Activated naive CD8-positive, alpha-beta T cell treated with anti-CD3 and anti-CD28 coated beads, Interleukin-2, amount 50 U/mL, for 24 hours (primary cell): ENCODE measurements around the gene MTM1.
A peak's percentile ranks its signal among the peaks of the same experiment; 100 is the strongest.

Experiments used
- ATAC-seq: fragments of 150-1000 bp; cut with Tn5 transposase; one replicate; pipeline ENCODE4 v1.10.0; 2021
- DNase-seq: peaks from one replicate; pipeline ENCODE4 v3.0.0; 2021
- H3K27ac Mint-ChIP-seq: one replicate; pipeline ENCODE4 v1.8.0; 2021; ENCODE audit warnings: mild to moderate bottlenecking, mixed read lengths
- H3K27me3 Mint-ChIP-seq: one replicate; pipeline ENCODE4 v1.8.0; 2021; ENCODE audit warnings: mixed read lengths
- H3K36me3 Mint-ChIP-seq: one replicate; pipeline ENCODE4 v1.8.0; 2021; ENCODE audit warnings: low read depth, mixed read lengths
- H3K4me1 Mint-ChIP-seq: one replicate; pipeline ENCODE4 v1.8.0; 2021; ENCODE audit warnings: mixed read lengths
- H3K4me3 Mint-ChIP-seq: one replicate; pipeline ENCODE4 v1.8.0; 2021; ENCODE audit warnings: mild to moderate bottlenecking, moderate library complexity, mixed read lengths
- H3K9me3 Mint-ChIP-seq: one replicate; pipeline ENCODE4 v1.8.0; 2021; ENCODE audit warnings: mixed read lengths

Gene MTM1

DNA sequence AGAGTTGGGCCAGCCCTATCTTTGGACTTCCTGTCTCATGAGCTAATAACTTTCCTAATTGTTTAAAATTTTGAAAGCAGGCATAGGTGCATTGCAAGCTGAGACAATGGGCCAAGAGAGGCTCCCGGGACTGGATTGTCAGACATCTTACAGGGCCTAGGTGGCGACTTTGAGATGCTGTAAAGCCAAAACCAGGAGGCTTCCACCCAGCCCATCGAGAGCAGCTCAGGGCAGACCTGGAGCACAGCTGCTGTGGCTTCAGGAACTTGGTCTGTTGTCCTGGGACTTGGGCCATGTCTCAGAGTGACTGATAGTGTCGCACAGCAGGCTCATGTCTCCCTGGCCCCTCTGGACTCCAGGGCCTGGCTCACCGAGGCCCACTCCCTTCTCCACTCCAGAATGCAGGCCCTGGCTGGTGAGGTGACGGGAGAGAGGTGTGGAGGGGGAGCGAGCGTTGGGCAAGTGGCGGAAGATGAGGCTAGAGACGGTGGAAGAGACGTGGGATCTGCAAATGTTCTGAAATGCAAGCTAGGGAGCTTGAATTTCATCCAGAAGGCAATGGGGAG lies 24.1 kb upstream of the MTM1 start:
- H3K27ac Mint-ChIP-seq: no peak overlapping the region
- DNase-seq: no peak
- no peak overlapping the region for H3K4me3 Mint-ChIP-seq
- no peak for ATAC-seq
- no peaks in the 10 kb centered on the region for H3K27me3 Mint-ChIP-seq
- H3K36me3 Mint-ChIP-seq: no peaks in the 10 kb centered on the region
- H3K9me3 Mint-ChIP-seq: no peaks in the 10 kb centered on the region
- H3K4me1 Mint-ChIP-seq: peaks cover 30% of the 10 kb centered on the region

DNA sequence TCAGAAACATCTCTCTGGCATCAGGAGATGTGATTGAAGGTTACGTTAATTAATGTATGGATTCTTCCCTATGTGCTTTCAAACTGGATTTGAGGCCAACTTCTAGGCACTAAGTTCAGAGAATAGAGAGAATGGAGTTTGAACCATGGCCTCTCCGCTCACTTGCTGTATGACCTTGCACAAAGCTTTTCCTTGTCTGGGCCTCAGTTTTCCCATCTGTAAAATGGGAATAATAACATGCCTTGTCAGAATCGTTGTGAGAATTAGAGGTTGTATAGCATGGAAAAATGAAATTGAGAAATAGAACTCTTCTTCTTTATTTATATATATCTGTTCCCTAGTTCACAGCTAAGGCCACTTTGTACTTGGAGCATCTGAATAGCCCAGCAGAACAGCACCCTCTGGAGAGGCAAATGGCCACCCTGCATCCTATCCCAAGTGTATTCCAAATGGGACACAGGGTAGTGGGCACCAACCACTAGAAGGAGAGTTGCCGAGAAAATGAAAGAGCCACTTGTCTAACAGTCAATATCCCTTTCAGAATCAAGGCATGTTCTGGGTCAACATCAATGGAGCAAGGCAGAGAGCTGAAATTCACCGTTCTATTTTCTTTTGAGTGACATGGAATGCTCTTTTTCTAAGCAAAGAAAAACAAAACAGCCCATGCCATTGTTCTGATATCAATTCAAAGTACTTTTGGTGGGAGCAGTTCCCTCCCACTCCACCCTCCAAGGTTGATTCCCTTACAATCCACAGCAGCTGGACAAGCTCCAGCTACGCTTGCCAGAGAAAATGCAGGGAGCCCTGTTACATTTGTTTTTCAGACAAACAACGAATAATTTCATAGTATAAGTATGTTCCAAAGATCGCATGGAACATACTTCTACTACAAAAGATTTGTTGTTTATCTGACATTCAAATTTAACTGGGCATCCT lies 23.3 kb upstream of the MTM1 start:
- Mint-ChIP-seq H3K27ac (no peak overlapping the region), H3K4me3 (no peak overlapping the region), H3K9me3 (no peaks in the 10 kb centered on the region), H3K4me1 (peaks cover 30% of the 10 kb centered on the region), H3K36me3 (no peaks in the 10 kb centered on the region), H3K27me3 (no peaks in the 10 kb centered on the region)
- DNase-seq (no peak), ATAC-seq (no peak)

DNA sequence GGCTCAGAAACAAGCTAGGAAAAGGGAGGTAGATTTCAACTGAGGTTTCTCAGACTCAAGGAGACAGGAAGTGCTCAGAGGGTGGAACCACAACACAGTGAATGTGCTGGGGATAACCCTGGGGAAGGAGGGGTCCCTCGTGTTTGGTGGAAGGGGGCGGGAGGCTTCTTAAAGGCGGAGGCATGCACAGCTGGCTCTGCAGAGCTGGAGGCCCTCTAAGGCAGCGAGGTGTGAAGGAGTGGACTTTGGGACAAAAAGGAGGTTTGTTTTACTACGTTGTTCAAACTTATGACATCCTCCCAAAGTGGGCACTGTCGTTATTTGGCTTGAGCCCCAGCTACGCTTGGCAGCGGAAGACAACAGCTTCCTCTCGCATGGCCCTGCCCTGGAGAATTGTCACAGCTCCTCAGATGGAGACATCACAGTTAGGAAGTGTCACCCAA lies 21.7 kb upstream of the MTM1 start:
- no peaks in the 10 kb centered on the region for H3K9me3 Mint-ChIP-seq
- ATAC-seq: no peak
- peak overlapping the region; percentile 70 for H3K27ac Mint-ChIP-seq
- H3K4me3 Mint-ChIP-seq: peak overlapping the region; percentile 52
- DNase-seq: peak; percentile 19
- no peaks in the 10 kb centered on the region for H3K27me3 Mint-ChIP-seq
- H3K4me1 Mint-ChIP-seq: peaks cover 30% of the 10 kb centered on the region
- H3K36me3 Mint-ChIP-seq: no peaks in the 10 kb centered on the region

DNA sequence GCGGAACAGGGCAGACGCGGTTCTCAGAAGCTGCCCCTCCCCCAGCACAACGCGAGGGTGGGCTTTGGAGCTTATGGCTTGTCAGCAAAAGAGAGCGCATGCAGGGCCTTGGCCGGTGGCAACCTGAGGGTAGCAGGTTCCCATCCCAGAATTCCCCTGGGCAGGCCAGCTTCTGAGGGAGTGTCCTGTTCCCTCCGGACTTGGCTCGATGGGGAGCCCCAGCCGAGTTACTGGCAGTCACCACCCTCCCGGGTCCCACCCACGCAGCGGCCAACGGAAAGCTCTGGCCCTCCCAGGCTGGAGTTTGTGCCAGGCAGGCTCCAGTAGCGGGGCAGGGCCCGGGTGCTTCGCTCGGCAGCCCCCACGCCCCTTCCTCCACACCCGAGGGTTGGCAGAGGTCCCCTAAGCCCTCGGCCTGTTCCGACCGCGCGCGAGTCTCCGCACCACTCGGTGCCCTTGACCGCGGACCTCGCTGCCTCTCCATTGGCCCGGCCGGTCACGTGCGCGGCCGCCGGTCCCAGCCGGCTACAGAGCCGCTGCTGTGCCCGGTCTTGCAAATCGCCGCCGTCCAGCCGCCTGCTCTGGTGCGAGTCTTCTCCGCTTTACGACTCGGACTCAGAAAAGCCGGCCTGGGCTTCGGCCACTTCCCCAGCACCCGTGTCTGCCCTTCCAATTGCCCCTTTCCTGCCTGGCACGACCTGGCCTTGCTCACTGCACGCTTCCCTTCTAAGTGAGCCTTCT lies 20.9 kb upstream of the MTM1 start:
- peak; percentile 29 for DNase-seq
- Mint-ChIP-seq H3K9me3 (no peaks in the 10 kb centered on the region), H3K4me3 (peak overlapping the region; percentile 52), H3K4me1 (peaks cover 30% of the 10 kb centered on the region), H3K36me3 (no peaks in the 10 kb centered on the region), H3K27me3 (no peaks in the 10 kb centered on the region), H3K27ac (no peak overlapping the region)
- no peak for ATAC-seq

DNA sequence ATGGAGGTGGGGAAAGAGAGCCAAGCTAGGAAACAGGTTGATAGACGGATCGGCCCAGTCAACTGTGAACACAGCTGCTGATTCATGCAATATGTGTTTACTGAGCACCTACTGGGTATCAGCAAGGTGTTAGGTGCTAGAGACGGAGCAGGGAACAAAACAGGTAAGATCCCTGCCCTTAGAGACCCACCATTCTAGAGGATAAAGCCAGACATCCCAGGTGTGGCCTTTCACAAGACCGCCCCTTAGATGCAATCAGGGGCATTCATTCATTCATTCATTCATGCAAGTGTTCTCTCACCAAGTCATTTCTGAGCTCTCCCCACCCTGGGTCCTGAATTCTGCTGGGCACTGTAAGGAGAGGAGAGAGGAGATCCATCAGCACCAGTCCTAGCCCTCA lies 20.2 kb upstream of the MTM1 start:
- H3K4me1 Mint-ChIP-seq: peaks cover 30% of the 10 kb centered on the region
- no peak overlapping the region for H3K27ac Mint-ChIP-seq
- H3K36me3 Mint-ChIP-seq: no peaks in the 10 kb centered on the region
- peak overlapping the region; percentile 52 for H3K4me3 Mint-ChIP-seq
- DNase-seq (no peak), ATAC-seq (no peak)
- H3K27me3 Mint-ChIP-seq: no peaks in the 10 kb centered on the region
- H3K9me3 Mint-ChIP-seq: no peaks in the 10 kb centered on the region

DNA sequence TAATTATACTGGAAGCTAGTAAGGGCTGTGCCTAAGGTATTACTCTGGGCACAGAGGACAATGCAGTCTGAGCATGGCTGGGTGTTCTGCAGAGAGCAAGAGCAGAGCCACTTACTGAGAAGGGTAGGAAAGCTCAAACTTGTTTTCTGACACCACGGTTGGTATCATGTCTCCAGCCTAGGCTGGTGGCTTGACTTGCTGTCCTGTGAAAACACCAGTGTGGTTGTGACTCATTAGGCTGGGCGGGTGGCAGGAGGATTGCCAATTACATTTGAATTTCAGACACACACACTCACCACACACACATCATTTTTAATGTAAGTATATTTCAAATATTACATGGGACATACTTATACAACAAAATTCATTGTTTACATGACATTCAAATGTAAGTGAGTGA lies 19.7 kb upstream of the MTM1 start:
- peaks cover 27% of the 10 kb centered on the region for H3K4me1 Mint-ChIP-seq

DNA sequence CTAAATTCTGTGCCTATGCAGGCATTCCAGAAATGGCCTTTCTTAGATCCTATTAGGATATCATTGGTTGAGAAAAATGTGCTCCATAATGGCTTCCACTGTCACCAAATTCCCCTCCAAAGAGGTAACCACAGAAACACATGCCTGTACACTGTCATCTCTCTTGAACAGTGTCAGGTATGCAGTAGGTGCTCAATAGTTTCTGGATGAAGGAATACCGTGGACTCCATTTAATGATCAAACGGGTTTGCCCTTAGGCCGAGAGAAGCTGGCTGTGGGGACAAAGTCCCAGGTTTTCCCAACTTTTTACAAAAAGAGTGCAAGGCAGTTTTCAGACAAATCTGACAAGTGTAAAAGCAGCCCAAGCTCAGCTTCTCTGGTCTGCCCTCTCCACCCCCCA lies 16.5 kb upstream of the MTM1 start:
- no peaks in the 10 kb centered on the region for H3K9me3 Mint-ChIP-seq
- no peak for DNase-seq

More for the DNA sequence above, 19.7 kb upstream of the MTM1 start:
- Mint-ChIP-seq H3K4me3 (no peak overlapping the region), H3K27ac (no peak overlapping the region), H3K36me3 (no peaks in the 10 kb centered on the region), H3K27me3 (no peaks in the 10 kb centered on the region), H3K9me3 (no peaks in the 10 kb centered on the region)
- no peak for DNase-seq
- peak; percentile 74 for ATAC-seq

DNA sequence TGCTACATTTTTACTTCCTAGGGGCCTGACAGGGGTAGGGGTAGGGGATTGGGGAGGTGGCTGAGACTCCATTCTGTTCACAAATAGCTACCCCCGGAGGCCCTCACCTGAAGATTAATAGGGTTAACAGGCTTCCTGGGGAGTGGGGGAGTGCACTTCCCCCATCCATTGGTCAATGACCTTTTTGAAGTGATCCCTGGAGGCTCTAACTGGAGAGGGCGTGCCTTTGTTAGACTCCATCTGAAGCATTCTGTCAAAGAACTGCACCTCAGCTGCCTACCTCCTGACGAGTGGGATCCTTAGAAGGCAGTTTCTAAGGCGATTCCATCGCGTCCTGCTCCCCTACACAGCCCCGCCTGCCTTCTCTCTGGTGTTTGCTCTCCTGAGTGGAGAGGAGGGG lies 10.0 kb upstream of the MTM1 start:
- Mint-ChIP-seq H3K4me1 (no peaks in the 10 kb centered on the region), H3K4me3 (no peak overlapping the region), H3K27ac (no peak overlapping the region), H3K9me3 (no peaks in the 10 kb centered on the region), H3K36me3 (no peaks in the 10 kb centered on the region), H3K27me3 (no peaks in the 10 kb centered on the region)
- DNase-seq (no peak), ATAC-seq (no peak)

More for the DNA sequence above, 16.5 kb upstream of the MTM1 start:
- Mint-ChIP-seq H3K36me3 (no peaks in the 10 kb centered on the region), H3K4me1 (peaks cover 18% of the 10 kb centered on the region), H3K4me3 (no peak overlapping the region), H3K27me3 (no peaks in the 10 kb centered on the region), H3K27ac (no peak overlapping the region)
- ATAC-seq: no peak

DNA sequence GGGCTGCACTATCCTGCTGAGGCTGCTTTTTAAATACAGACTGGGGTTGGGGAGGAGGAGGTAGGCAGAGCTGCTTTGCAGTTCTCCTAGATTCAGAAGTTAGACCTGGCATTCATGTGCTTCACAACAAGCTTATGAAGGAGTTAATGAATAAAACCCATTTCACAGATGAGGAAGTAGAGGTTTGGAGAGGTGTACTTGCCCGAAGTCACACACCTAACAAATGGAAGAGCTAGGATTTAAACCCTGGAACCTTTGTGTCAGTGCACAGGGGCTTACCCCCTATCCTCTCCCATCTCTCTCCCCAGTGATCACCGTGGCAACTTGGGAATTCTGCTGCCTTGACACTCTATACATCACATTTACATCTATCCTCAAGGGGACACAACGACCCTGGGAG lies 3.6 kb upstream of the MTM1 start:
- Mint-ChIP-seq H3K36me3 (no peaks in the 10 kb centered on the region), H3K27me3 (no peaks in the 10 kb centered on the region), H3K4me3 (no peak overlapping the region), H3K4me1 (peaks cover 7% of the 10 kb centered on the region), H3K9me3 (no peaks in the 10 kb centered on the region), H3K27ac (no peak overlapping the region)
- ATAC-seq (no peak), DNase-seq (no peak)

DNA sequence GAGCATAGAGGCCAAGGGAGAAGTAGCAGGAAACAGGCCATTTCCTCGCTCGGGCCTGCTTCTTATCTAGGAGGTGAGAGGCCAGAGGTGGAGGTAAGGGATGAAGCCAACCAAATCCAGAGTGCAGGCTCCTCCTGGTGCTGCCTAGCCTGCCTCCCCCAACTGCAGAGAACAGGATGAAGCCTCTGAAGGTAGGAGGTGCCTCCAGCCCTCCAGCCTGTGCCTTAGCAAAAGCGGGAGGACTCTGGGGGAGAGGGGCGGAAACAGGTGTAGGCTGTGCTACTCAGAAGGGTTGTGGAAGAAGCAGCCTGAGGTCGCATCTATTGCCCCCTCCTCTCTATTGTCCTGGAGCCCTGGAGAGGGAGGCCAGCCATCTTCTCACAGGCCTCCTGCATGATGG lies 2.9 kb upstream of the MTM1 start:
- Mint-ChIP-seq H3K4me1 (peaks cover 14% of the 10 kb centered on the region), H3K4me3 (no peak overlapping the region), H3K27me3 (no peaks in the 10 kb centered on the region), H3K36me3 (no peaks in the 10 kb centered on the region), H3K27ac (no peak overlapping the region), H3K9me3 (no peaks in the 10 kb centered on the region)
- DNase-seq (no peak), ATAC-seq (no peak)

DNA sequence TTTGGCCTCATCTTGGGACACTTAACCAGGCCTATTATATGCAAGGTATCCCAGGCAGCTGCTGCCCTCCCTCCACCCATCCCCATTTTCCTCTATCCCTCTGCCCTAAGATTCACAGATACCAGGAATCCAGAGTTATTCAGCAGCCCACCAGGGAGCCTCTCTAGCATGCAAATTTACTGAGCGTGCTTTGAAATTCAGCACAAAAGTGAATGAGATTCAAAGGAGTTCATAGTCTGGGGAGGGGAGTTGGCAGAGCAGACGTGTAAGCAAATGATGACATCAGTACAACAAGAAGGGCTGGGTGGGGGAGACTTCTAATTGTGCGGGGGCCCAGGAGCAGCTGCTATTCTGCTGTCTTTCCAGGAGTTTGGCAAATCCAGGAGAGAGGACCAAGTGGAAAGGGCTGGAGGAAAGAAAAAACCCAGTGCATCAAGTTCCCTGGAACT lies 1.7 kb upstream of the MTM1 start:
- ATAC-seq (no peak), DNase-seq (no peak)
- H3K9me3 Mint-ChIP-seq: no peaks in the 10 kb centered on the region
- peaks cover 23% of the 10 kb centered on the region for H3K4me1 Mint-ChIP-seq
- no peaks in the 10 kb centered on the region for H3K27me3 Mint-ChIP-seq
- H3K36me3 Mint-ChIP-seq: no peaks in the 10 kb centered on the region
- H3K27ac Mint-ChIP-seq: no peak overlapping the region
- no peak overlapping the region for H3K4me3 Mint-ChIP-seq

DNA sequence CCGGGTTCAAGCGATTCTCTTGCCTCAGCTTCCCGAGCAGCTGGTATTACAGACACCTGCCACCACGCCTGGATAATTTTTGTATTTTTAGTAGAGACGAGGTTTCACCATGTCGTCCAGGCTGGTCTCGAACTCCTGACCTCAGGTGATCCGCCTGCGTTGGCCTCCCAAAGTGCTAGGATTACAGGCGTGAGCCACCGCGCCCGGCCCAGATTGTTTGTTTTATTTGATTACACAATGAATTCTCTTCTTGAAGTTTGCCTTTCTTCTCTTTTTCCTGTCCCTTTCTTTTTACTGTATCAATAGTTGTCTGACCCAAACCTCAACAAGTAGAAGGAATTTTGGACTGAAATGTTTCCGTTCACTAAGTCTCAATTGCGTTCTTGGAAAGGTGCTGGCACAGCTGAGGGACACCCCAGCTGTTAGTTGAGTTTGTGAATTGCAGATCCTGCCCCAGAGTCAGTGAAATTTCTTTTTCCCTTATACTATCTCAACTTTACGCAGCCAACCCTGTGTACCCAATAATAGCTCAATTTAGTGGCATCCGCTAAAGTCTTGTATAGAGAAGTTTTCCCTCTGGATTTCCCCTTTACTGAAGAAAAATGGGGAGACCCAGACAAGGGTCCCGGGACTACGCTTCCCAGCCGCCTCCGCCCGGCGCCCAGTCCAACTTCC lies 639 bp upstream of the MTM1 start:
- Mint-ChIP-seq H3K9me3 (no peaks in the 10 kb centered on the region), H3K27me3 (no peaks in the 10 kb centered on the region), H3K4me1 (peaks cover 33% of the 10 kb centered on the region), H3K27ac (peak overlapping the region; percentile 54), H3K4me3 (peak overlapping the region; percentile 64), H3K36me3 (no peaks in the 10 kb centered on the region)
- ATAC-seq (no peak), DNase-seq (no peak)

DNA sequence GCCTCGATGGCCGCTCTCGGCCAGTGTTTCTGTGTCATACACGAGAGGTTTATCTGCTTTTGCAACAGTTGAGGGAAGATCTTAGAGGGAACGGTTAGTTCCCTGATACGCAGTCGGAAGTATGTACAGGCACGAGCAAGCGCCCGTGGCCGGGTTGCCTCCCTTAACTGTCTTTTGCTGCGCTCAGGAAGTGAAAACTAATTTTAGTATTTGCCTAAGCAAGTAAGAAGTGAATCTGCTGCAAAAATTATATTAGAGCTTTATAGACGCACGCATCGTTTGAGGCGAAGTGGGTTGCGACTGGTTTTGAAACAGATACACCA lies 695 bp downstream of the MTM1 start:
- DNase-seq (peak; percentile 29), ATAC-seq (peak; percentile 40)
- H3K27ac Mint-ChIP-seq: peak overlapping the region; percentile 67
- H3K27me3 Mint-ChIP-seq: no peaks in the 10 kb centered on the region
- peak overlapping the region; percentile 82 for H3K4me3 Mint-ChIP-seq
- H3K36me3 Mint-ChIP-seq: no peaks in the 10 kb centered on the region
- H3K9me3 Mint-ChIP-seq: no peaks in the 10 kb centered on the region
- H3K4me1 Mint-ChIP-seq: peaks cover 46% of the 10 kb centered on the region

DNA sequence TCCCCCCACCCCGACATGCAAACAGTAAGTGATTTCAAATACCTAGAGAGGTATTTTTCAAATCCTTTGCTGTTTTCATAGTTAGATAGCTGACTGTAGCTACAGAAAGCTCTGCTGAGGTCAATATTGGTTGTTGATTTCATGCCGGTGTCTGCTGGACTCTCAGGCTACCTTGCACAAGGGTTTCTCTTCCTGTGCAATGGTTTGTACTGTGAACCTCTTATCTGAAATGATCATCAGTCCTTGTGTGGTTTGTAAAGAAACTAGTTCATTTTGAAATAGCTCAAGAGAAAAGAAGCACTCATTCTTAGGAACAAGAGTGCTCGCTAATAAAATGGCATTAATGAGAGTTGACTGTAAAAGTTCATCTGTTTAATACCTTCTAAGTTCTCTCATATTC lies 2.1 kb downstream of the MTM1 start:
- Mint-ChIP-seq H3K27ac (peak overlapping the region; percentile 76), H3K4me3 (peak overlapping the region; percentile 82), H3K4me1 (peaks cover 60% of the 10 kb centered on the region), H3K27me3 (no peaks in the 10 kb centered on the region), H3K9me3 (no peaks in the 10 kb centered on the region), H3K36me3 (no peaks in the 10 kb centered on the region)
- no peak for DNase-seq
- no peak for ATAC-seq
